GM10266 (cell line): Measurements from ENCODE around the gene ZBTB11.

Experiments
- DNase-seq: peaks from one replicate; pipeline ENCODE4 v3.0.0; 2012; ENCODE audit errors: extremely low spot score
- CTCF ChIP-seq: IDR thresholded peaks from 2 replicates; pipeline ENCODE4 v1.5.1; 2012; ENCODE audit warnings: mild to moderate bottlenecking, low read depth; ENCODE audit not compliant: control insufficient read depth, insufficient read depth; ENCODE audit errors: missing control alignments

Gene ZBTB11

GRCh38 chr3:101675709-101676215 is 1.2 kb downstream of the ZBTB11 start:
- DNase-seq, result no peak
- TF ChIP-seq CTCF, result no peak

GRCh38 chr3:101674518-101674917 is 2.4 kb downstream of the ZBTB11 start:
- TF ChIP-seq CTCF, result no peak
- DNase-seq, result no peak

- TF ChIP-seq CTCF, result no peak
- no peak for DNase-seq
These were observed 3.0 kb downstream of the ZBTB11 start for GRCh38 chr3:101673953-101674352.

- no peak for TF ChIP-seq CTCF
- no peak for DNase-seq
These were observed 5.9 kb downstream of the ZBTB11 start for GRCh38 chr3:101671014-101671413.

- TF ChIP-seq CTCF, result no peak
- DNase-seq, result no peak
These were observed 9.1 kb downstream of the ZBTB11 start for GRCh38 chr3:101667844-101668243.

- no peak for TF ChIP-seq CTCF
- DNase-seq, result no peak
These were observed 9.6 kb downstream of the ZBTB11 start for GRCh38 chr3:101667331-101667730.

GRCh38 chr3:101665851-101666250 is 11.1 kb downstream of the ZBTB11 start:
- TF ChIP-seq CTCF, result no peak
- no peak for DNase-seq
